Central memory CD4-positive, alpha-beta T cell (primary cell): Measurements from ENCODE around the gene RHBDL3.
A peak's percentile ranks its signal among the peaks of the same experiment; 100 is the strongest.
"Not testable (repeated sequence)": the region's sequence is repeated elsewhere in the genome, so short reads cannot be mapped to it uniquely, and the experiment has no call there.

Source experiments
- DNase-seq: peaks from one replicate; pipeline ENCODE4 v3.0.0; 2022
- total RNA-seq, 3 experiments: gene quantifications; one replicate each; lab custom pipeline; 2026; lab: John Stamatoyannopoulos, UW

The RHBDL3 gene, protein sequence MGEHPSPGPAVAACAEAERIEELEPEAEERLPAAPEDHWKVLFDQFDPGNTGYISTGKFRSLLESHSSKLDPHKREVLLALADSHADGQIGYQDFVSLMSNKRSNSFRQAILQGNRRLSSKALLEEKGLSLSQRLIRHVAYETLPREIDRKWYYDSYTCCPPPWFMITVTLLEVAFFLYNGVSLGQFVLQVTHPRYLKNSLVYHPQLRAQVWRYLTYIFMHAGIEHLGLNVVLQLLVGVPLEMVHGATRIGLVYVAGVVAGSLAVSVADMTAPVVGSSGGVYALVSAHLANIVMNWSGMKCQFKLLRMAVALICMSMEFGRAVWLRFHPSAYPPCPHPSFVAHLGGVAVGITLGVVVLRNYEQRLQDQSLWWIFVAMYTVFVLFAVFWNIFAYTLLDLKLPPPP
- total RNA-seq = 0 to 0.19 (median 0.07) reads per million in 3 experiments

DNA sequence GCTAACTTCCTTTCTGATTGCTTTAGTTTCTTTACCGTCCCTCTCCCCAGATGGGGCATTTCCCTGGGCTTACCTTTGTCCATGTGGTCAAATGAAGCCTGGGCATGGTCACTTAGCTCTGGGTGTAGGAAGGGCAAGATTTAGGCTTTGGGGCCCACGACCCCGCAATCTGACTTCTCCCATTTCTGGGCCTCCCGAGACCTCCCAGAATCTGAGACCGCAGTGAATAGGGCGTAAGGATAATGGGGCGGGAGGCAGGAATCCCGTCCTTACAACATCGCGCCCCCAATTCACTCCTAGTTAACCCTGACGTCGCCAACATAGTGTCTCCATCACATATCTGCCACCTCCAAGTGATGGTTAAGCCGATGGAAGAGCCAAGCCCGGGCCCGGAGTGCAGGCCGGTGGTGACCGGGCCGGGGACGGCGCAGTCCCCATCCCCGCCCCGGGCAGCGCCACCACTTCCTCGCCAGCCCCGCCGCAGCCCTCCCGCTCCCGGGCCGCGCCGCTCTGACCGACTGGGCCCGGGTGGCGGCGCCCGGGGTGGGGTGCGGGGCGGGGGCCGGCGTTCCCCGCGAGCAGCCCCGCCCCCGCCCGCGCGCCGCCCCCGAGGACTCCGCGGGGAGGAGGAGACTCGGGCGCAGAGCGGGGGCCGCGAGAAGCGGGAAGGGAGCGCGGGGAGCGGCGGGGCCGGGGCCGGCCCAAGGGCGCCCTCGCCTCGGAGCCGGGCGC, at the start of gene RHBDL3:
Gene RHBDL3 (plus strand): TSS at position 641 of the 732 bp plus-strand sequence. CDS start 358 bp downstream, outside the sequence.
- peak; percentile 10 for DNase-seq

DNA sequence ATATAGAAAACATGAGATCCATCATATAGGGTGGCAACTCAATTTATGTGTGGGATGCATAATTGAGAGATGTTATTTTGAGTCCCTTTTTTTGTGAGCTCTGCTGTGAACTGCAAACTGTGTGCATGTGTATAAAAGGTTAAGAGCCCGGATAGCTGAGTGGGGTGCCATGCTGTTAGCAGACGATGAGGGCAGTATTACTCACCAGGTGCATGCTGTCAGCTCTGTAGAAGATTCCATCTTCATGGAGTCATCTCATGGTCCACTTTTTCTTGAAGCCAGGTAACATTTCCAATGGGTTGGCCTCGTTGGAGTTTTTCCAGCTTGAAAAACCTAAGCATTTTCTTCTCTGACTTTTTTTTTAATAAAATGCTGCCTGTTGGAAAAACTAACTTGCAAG, 43.0 kb upstream of the RHBDL3 start:
- DNase-seq = no peak

DNA sequence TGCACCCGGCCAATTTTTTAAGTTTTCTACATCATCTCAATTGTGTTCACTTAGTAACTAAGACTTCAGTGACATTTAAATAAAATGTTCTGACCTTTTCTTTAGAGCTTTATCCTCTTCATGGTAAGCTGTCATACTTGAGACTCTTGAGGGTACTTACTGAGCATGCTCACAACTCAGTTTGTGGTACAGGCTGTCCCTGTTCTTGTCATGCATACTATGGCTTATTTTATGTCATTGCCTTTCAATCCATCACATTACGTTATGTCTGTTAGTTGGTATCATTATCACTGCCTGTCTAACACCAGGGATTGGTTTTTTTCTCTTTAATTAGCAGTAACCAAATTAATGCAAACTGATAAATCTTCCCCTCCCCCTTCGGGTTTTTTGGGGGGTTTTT, 41.9 kb upstream of the RHBDL3 start:
- DNase-seq = no peak

DNA sequence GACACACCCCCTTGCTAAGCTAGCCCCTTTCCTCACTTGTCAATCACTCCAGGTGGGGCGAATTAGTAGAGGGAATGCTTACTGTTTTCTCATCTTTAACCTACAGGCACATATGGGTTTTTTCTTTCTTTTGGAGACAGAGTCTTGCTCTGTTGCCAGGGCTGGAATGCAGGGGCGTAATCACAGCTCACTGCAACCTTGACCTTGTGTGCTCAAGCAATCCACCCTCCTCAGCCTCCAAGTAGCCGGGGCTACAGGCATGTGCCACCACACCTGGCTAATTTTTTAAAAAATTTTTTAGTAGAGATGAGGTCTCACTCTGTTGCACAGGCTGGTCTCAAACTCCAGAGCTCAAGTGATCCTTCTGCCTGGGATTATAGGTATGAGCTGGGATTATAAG, 38.7 kb upstream of the RHBDL3 start:
- DNase-seq = no peak

DNA sequence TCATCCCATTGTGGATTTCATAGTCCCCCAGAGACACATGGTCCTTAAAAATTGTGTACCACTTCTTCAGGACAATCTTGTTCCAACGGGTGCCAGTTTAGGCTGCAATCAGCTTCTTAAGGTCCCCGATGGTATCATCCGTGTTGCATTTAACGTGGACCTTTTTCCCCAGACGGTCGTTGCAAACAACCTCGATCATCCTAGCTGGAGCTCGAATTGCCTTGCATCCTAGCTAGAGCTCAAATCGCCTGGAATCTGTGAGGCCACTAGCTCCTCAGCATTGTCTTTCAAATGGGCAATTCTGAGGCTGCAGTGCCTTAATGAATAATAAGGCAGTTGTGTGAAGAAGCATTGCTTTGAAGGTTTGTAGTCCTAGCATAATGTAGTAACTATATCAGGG, 37.7 kb upstream of the RHBDL3 start:
- DNase-seq = no peak

DNA sequence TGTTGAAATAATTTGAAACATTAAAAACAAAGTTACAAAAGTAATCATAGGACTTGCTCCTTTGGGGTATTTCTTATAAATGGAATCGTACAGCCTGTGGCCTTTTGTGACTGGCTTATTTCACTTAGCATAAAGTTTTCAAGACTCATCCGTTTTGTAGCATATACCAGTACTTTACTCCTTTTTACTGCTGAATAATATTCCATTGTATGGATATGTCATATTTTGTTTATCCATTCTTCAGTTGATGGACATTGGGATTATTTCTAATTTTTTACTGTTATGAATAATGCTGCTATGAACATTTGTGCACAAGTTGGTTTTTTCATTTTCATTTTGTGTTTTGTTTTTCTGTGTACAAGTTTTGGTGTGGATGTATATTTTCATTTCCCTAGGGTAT, 30.0 kb upstream of the RHBDL3 start:
- DNase-seq = no peak

DNA sequence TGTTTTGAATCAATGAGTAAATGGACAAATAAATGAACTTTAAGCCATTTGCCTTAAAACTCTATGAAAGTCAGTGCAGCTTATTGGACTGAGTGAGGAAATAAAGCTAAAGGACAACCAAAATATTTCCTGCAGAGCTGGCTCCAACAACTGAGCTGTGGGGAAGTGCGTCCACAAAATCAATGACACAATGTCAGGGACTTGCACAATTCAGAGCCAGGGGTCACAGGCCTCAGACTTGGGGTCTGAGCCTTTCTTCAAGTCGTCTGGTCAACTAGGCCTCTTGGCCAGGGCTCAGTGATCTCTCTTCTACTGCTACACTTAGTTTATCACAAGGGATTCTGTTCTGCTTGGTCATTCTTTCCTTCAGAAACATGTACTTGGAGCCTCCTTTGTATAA, 26.2 kb upstream of the RHBDL3 start:
- no peak for DNase-seq

DNA sequence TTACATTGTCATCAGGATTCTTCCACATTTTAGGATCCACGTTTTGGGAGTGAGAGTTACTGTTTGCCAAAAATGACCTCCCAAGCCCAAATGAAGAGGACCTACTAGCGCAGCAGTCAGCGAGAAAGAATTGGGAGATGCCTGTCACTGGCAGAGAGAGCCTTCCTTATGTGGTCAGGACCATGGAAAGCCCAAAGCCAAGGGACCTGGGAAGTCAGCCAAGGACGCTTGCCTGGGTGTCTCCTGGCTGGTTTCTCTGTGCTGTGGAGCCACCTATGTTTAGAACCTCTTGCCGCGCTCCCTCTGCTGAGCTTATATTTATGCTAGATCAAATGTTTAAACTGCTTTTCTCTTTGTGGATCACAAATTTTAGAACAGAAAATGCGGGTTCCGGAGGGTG, 24.9 kb upstream of the RHBDL3 start:
- DNase-seq = no peak

DNA sequence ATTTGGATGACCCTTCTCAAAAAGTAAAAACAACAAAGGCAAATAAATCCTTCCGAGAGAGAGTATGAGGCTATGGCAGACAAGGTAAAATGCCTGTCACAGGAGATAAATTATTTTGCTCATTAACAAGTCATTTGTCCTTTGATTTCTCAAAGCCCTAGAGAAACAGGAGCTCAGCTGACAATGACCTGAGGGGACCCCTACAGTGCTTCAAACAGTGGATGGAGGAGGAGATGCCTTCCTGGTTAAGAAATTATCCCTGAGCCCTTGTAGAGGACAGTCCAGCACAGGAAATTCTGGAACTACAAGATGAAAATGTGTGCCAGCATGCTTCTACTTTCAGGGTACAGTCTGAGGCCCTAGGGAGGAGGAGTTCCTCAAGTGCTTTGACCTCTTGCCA, 24.0 kb upstream of the RHBDL3 start:
- DNase-seq = no peak

DNA sequence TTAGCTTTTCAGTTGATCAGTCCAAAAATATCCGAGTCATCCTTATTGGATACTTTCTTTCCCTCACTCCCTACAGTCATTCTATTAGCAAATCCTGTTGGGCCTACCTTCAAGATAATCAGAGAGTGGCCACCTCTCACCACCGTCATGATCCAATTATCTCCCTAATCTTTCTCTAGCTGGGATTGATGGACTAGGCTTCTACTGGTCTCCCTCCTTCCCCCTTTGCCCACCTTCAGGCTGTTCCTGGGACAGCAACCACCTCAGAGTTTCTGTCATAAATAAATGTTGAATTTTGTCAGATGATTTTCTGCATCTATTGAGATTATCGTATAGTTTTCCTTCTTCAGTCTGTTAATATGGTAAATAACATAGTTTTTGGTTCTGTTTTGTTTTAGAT, 16.2 kb upstream of the RHBDL3 start:
- no peak for DNase-seq

DNA sequence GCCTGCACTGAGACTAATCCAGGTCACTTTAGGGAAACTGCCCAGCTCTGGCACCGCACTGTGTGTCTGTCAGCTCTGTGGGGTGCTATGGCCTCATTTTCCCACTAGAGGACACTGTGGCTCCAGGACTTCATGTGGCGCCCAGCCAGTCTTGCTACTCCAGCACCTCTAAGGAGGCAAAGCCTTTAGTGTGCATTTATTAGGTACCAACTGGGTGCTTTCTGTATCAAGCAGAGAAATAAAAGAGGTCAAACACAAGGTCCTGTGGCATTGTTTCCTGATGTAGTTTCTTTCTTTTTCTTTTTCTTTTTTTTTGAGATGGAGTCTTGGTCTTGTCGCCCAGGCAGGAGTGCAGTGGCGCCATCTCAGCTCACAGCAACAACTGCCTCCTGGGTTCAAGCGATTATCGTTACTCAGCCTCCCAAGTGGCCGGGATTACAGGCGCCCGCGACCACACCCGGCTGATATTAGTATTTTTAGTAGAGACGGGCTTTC, 12.5 kb upstream of the RHBDL3 start:
- peak; percentile 53 for DNase-seq

DNA sequence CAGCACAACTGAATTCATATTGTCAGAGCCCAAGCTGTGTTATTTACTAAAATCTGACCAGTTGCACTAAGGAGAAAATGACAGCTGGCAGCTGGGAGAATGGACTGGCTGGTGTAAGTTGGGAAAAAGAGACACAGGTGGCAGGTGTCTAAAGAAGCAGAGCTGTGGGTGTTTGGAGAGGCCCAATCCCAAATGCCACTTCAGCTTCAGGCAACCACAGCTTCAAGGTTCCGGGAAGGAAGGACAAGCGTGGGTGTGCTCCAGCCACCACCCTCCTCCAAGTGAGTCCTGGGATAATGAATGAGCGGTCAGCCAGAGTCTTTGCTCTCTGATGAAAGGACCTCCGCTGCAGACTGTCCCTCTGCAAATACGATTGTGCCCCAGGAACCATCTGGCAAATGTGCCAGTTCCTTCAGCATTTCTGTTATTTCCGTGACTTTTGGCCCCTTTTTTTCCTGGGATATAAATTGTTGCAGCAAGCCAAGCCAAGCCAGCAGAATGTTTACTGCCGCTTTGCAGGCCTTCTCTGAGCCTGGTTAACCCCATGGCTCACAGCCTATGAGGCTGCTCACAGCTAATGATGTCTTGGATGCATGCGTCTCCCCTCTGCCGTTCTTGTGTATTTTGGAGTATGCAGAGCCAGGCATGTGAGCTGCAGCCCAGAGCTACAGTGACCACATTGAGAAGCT, 9.5 kb upstream of the RHBDL3 start:
- DNase-seq = no peak

DNA sequence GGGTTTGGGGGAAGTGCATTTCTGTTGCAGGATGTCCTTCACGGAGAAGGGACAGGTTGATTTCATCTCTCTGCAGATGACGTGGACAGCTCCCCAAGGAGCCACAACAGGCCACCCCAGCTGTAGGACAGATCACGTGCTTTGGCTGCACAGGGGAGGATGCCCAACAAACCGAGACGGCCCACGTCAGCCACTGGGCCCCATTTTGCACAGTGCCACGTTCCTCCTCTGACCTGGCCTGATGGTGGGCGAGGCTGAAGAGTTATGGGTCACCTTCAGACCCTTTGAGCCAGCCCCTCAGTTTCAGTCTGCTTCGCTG, 9.0 kb upstream of the RHBDL3 start:
- no peak for DNase-seq

DNA sequence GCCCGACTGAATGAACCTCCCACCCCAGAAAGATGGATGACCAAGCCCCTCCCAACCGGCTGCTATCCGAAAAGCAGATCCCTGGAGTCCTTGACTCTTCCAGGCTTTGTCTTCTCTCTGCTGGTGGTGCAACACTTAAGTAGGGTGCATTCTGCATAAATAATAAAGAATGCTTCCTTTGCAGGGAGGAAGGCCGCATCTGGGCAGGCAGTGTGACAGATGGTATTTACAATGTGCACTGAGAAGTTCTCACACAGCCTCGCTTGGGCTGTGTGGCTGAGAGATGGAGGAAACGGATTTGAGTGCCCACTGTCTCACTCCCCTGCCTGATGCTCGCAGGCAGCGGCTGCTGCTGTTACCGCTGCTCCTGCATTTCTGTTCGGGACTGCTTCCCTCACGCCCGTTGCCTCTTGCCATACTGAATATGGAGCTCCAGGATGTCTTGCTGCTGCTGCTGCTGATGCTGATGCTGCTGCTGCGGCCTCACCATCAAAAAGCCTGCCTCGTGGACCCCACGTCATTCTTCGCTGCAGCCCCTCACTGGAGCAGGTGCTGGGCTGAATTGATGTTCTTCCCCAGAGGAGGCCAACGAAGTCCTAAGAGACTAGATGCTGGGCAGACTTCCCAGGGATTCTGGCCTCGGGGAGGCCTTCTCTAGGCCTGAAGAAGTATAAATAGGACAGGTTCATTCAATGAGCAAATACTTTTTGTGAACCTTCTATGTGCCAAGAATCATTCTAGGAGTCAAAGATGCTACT, 7.1 kb upstream of the RHBDL3 start:
- DNase-seq = no peak

DNA sequence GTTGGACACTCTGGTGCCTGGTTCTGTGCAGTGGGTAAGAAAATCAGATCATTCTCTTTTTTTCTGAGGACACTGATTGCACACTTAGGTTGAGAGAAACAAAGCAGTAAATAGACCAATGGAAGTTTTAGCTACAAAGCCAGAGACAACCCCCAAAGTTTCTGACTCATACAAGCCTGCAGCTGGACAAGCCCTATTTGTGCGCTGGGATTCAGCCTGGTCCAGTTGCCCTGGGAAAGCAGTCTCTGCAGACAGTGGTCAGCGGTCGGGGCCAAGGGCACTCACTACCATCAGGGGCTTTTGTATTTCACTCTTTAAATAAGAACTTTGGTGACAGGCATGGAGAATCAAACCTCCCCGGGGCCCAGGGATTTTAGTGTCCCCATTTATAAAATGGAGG, 6.0 kb upstream of the RHBDL3 start:
- no peak for DNase-seq

DNA sequence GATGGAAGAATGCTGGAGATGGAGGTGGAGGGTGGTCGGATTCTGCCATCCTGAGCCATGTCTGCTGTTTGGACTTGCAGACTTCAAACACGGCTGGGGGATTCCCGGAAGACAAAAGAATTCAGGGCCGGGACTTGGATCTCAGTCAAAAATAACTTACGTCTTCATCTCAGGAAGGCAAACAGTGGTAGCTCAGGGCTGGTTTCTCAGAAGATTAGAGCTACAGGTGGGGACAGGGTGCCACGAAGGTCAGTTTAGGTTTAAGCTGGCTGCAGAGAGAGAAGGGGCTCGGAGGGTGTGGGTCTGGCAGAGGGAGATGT, 4.3 kb upstream of the RHBDL3 start:
- no peak for DNase-seq

DNA sequence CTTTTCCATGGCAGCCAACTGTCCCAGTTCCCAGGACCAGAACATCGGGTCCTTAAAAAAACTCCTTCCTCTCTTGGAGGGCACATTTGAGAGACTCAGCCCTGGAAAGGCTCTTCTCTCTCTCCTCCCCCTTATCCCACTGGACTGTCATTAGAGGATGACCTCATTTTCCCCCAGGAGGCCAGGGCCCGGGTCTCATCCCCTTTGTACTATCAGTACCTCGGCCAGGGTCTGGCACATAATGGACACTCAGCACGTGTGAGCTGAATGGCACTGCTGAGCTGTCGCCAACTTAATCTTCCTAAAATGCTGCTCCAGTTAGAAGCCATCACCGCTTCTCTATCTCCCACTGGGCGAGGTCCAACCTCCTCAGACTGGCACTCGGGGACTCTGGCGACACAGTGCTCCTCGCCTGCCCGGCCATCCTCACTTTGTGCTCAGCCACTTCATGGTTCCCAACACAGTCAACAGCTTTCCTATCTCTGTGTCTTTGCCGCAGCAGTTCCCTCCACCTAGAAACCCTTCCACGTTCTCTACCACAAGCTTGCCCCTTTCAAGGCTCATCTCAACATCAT, 3.6 kb upstream of the RHBDL3 start:
- DNase-seq = no peak

DNA sequence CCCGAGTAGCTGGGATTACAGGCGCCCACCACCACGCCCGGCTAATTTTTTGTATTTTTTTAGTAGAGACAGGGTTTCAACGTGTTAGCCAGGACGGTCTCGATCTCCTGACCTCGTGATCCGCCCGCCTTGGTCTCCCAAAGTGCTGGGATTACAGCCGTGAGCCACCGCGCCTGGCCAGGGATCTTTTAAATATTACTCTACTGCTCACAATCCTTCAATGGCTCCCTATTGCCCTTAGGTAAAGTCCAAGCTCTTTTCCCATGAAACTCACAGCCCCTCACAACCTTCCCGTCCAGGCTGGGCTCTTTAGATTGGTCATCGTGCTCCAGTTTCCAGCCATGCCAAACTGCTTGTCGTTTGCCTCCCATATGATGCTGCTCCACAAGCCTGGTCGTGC, 2.1 kb upstream of the RHBDL3 start:
- DNase-seq = not testable (repeated sequence)

DNA sequence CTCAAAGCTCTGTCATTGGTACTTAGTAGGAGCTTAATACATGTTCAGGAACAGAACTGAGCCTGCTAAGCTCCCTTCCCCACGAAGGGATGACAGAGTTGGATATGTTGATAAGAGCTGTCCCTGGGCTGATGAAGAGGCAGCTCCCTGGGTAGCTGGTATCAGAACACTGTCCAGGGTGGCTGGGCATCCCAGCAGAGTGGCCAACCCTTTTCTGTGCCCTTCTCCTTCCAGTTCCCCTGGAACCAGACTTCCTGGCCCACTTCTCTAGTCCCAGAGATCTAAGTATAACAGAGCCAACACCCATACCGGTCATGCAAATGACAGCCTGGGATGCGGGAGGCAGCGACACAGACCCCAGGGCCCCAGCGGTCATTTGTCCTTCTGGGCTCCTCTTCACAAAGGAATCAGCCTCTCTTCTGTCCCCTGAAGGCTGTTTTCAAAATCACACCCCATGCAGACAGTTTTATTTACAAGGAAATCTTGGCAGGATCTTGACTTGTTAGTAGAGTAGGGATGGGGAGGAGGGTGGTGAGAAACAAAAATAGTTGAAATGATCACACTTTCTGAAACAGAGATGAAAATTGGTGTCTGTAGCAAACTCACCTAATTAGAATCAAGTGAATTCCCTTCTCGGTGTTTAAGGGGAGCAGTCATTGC, 1.4 kb upstream of the RHBDL3 start:
- DNase-seq = no peak

DNA sequence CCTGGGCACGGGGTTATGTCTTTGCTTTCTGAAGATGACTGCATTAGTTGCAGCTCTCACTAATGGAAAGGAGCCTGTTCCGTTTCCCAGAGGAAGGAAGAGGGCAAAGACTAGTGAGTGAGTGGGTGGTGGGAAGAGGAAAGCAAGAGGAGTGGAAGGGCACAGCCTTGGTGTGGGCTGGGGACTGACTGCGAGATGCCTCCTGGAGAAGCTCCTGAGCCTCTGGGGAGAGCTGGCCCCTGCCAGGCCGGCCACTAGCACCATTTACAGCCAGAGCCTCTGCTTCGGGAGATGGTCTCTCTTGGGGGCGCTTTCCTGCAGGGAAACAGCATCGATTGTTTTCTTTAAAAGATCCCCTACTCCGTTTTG, 825 bp upstream of the RHBDL3 start:
- no peak for DNase-seq

DNA sequence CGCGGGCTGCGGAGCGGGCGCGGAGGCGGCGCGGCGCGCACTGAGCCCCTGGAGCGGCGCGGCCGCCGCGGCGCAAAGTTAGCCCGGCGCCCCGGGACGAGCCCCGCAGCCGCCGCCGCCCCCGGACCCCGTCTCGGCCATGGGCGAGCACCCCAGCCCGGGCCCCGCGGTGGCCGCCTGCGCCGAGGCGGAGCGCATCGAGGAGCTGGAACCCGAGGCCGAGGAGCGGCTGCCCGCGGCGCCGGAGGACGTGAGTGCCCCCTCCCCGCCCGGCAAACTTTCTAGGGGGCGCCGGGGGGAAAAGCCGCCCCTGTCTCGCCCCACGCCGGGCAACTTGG, 388 bp downstream of the RHBDL3 start:
- DNase-seq = no peak
